ENCODE data around the gene ZNF311. TPM values are rescaled to one million over a fixed set of nuclear protein-coding genes. Genes with fewer than 3 reads are reported as not detected.

Gene ZNF311
- total and polyA plus RNA-seq, 11 donors = 0.07 to 0.84 (median 0.21) TPM; not detected in 2

- WGBS, 4 donors = 33 to 43% (median 34%) methylated on average over 3 of the region's 3 CpGs
- no peak for ATAC-seq
- Histone ChIP-seq H3K27ac (no peak overlapping the region), H3K4me3 (peak overlapping the region in 1 of 12 donors; percentile 67), H3K36me3 (no peaks in the 10 kb centered on the region), H3K4me1 (peaks cover 0 to 10% (median 0%) of the 10 kb centered on the region in 12 donors), H3K9me3 (no peaks in the 10 kb centered on the region), H3K27me3 (peaks cover 3 to 68% (median 31%) of the 10 kb centered on the region in 9 donors)
- no peak for DNase-seq
- no peak for TF ChIP-seq CTCF (IDR thresholded peaks at IDR 0.05)
- no peak for TF ChIP-seq POLR2A (IDR thresholded peaks at IDR 0.05)
- intact Hi-C loops (cut with DNase I) = loop anchor here (1.0 to 5.0 kb wide), 7 partner anchors 180 to 333 kb away; no protein-coding TSS in a partner anchor
Measured at GRCh38 chr6:29017428-29017802, 12.3 kb upstream of the ZNF311 start.

DNA sequence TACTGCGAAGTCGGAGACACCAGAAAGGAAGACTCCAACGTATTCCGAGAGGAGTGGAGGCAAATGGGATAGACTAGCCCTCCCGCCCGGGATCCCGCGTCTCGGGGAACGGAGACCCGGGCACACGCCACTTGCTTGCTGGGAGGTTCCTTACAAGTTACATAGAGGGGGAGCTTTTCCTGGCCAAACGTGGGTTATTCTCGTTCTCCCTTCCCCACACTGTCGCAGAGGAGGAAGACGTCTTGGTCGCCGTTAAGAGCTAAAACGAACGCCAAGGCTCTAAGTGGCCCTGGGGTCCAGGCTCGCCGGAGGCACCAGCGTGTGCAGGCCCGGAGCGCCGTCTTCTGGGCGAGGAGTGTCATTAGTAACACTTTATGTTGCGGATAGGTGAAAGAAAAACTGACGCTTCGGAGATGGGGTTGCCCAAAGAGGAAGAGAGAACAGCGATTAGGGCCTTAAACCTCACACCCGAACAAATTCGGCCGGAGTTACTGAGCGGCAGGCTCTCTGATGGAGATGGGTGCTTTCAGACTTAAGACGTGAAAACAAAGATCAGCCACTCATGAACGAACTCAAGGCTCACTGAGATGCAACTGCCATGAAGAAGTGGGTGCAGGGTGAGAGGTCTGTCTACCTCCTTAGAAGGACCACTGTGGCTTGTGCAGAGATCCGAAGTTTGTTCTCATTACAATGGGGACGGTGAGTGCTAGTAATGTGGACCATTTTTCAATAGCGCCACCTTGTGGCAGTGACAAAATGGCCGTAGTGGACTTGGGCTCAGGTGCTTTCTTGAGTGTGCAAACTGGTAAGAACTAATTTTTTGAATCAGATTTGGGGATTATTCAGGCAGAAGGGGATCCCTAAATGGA is 11.7 kb upstream of the ZNF311 start:
- TF ChIP-seq POLR2A (IDR thresholded peaks at IDR 0.05) (no peak), CTCF (IDR thresholded peaks at IDR 0.05) (peak; percentile 75 to 90 (median 80))

GRCh38 chr6:29014729-29015608 is 9.9 kb upstream of the ZNF311 start:
- TF ChIP-seq CTCF (IDR thresholded peaks at IDR 0.05) (no peak), POLR2A (IDR thresholded peaks at IDR 0.05) (no peak)
- H3K9me3 ChIP-seq = no peaks in the 10 kb centered on the region
- H3K4me1 ChIP-seq = peaks cover 0 to 21% (median 4%) of the 10 kb centered on the region in 12 donors
- H3K27ac ChIP-seq = no peak overlapping the region
- no peak for ATAC-seq
- peak overlapping the region in 1 of 12 donors; percentile 4 for H3K4me3 ChIP-seq
- H3K27me3 ChIP-seq = peaks cover 7 to 65% (median 49%) of the 10 kb centered on the region in 9 donors
- 40 to 53% (median 47%) methylated on average over 46 to 79 of the region's 79 CpGs for WGBS, 4 donors
- intact Hi-C loops (cut with DNase I) = loop anchor here in 5 of 10 donors (5.0 kb wide), 2 partner anchors 178 to 328 kb away; no protein-coding TSS in a partner anchor
- no peak for DNase-seq
- no peaks in the 10 kb centered on the region for H3K36me3 ChIP-seq

More for the DNA sequence above, 11.7 kb upstream of the ZNF311 start:
- H3K4me3 ChIP-seq = peak overlapping the region; percentile 7 to 70 (median 54)
- peak; percentile 66 to 83 (median 79) for DNase-seq
- 0 to 1% (median 1%) methylated on average over 41 of the region's 41 CpGs for WGBS, 4 donors
- H3K27ac ChIP-seq = peak overlapping the region in 2 of 12 donors; percentile 26 to 55
- peaks cover 0 to 11% (median 2%) of the 10 kb centered on the region in 12 donors for H3K4me1 ChIP-seq
- peaks cover 3 to 66% (median 37%) of the 10 kb centered on the region in 9 donors for H3K27me3 ChIP-seq
- peak; percentile 67 to 97 (median 92) for ATAC-seq
- no peaks in the 10 kb centered on the region for H3K36me3 ChIP-seq
- intact Hi-C loops (cut with DNase I) = loop anchor here (1.0 to 5.0 kb wide), 7 partner anchors 179 to 332 kb away; no protein-coding TSS in a partner anchor
- H3K9me3 ChIP-seq = no peaks in the 10 kb centered on the region
